C4-2B (cell line): Measurements from ENCODE around the gene ARRB2.

Experiments
- ZFX ChIP-seq: fragments of 450-650 bp; IDR thresholded peaks from 2 replicates; pipeline ENCODE4 v1.6.1; 2017
- TF ChIP-seq, protein P1 (sequence below): fragments of 450-650 bp; conservative IDR thresholded peaks from 2 replicates; pipeline ENCODE4 v1.5.1; 2017; ENCODE audit warnings: mild to moderate bottlenecking

DNA sequence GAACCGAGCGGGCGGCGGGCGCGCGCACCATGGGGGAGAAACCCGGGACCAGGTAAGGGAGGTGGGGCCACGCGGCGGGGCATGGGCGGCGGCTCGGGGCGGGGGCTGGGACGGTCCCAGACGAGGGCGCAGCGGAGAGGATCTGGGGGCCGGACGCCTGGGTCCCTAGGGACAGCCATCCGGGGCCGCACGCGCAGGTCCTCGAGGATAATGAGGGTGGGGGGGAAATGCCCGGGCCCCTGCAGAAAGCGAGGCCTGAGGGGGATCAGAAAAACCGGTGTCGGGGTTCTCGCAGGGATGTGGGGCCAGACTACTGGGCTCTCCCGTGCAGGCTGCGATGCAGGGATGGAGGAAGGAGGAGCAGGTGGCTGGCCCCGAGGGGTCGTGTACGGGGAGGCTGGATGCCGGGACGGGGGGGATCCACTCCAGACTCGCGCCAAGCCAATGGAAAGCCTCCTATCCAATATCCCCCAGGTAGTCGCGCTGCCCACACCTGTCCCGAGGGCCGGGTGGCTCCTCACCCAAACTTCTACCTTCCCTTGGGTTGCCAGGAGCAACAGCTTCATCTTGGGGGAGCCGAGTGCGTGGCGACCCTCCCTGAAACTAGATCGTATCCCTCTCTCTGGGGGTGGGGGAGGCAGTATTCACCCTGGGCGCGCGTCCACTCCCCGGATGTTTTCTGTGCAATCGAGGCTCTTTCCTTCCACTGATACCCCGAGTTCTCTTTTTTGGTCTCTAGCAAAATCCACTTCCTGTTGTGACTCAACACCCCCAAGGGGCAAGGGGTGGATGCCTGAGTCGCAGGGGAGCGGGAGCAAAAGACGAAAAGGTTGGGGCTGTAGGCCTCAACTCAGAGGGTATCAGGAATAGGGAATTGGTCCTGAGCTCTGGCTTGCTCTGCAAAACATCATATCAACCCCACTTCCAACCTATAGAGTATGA lies 532 bp downstream of the ARRB2 start:
- TF ChIP-seq, protein P1, sequence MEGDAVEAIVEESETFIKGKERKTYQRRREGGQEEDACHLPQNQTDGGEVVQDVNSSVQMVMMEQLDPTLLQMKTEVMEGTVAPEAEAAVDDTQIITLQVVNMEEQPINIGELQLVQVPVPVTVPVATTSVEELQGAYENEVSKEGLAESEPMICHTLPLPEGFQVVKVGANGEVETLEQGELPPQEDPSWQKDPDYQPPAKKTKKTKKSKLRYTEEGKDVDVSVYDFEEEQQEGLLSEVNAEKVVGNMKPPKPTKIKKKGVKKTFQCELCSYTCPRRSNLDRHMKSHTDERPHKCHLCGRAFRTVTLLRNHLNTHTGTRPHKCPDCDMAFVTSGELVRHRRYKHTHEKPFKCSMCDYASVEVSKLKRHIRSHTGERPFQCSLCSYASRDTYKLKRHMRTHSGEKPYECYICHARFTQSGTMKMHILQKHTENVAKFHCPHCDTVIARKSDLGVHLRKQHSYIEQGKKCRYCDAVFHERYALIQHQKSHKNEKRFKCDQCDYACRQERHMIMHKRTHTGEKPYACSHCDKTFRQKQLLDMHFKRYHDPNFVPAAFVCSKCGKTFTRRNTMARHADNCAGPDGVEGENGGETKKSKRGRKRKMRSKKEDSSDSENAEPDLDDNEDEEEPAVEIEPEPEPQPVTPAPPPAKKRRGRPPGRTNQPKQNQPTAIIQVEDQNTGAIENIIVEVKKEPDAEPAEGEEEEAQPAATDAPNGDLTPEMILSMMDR, result no peak
- no peak for TF ChIP-seq ZFX
